NB4 (cell line): ENCODE results near the gene TSPAN32.

ENCODE experiments used
- DNase-seq: peaks from one replicate; pipeline ENCODE4 v3.0.0; 2010; ENCODE audit warnings: low read depth
- H3K4me3 ChIP-seq: one replicate; pipeline ENCODE4 v1.5.1; 2011; ENCODE audit warnings: mild to moderate bottlenecking, low read depth, low read length, moderate library complexity
- CTCF ChIP-seq: IDR thresholded peaks from one replicate; pipeline ENCODE4 v1.5.1; 2012; ENCODE audit warnings: low read depth, low read length
- MAX ChIP-seq: IDR thresholded peaks from 2 replicates; pipeline ENCODE4 v1.6.1; 2011; ENCODE audit warnings: low read depth, low read length
- MYC ChIP-seq: IDR thresholded peaks from 2 replicates; pipeline ENCODE4 v1.6.1; 2011; ENCODE audit warnings: low read depth, low read length
- POLR2A ChIP-seq: IDR thresholded peaks from 2 replicates; pipeline ENCODE4 v1.6.1; 2011; ENCODE audit warnings: mild to moderate bottlenecking; ENCODE audit not compliant: insufficient read length; ENCODE audit errors: extremely low read depth

The TSPAN32 gene

DNA sequence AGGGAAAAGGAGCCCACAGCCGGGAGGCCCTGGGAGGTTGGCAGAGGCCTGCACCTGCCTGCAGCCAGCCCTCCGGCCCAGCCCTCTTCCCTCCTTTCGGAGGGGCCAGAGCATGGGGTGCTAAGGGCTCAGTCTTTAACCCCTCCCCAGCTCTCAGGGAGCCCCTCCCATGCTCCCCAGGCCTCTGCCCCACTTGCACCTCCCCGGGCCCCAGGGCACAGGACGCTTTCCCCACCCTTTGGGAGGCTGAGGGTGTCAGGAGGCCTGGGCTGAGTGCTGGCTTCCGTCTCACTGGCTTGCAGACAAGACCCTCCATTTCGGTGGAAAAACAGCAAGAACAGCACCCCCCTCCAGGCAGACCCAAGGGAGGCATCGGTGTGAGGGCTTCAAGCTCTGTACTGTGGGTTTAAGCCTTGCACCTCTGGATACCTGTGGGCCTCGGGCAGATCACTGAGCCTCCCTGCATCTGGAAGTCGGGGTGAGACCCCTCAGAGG lies 38.7 kb upstream of the TSPAN32 start:
- no peak for DNase-seq
- no peak for TF ChIP-seq POLR2A
- no peak for TF ChIP-seq CTCF
- TF ChIP-seq MYC, result no peak
- no peak for TF ChIP-seq MAX
- H3K4me3 ChIP-seq, result no peak overlapping the region

GRCh38 chr11:2263724-2264360 lies 38.0 kb upstream of the TSPAN32 start:
- DNase-seq, result no peak
- H3K4me3 ChIP-seq, result no peak overlapping the region
- TF ChIP-seq POLR2A, result no peak
- no peak for TF ChIP-seq CTCF

DNA sequence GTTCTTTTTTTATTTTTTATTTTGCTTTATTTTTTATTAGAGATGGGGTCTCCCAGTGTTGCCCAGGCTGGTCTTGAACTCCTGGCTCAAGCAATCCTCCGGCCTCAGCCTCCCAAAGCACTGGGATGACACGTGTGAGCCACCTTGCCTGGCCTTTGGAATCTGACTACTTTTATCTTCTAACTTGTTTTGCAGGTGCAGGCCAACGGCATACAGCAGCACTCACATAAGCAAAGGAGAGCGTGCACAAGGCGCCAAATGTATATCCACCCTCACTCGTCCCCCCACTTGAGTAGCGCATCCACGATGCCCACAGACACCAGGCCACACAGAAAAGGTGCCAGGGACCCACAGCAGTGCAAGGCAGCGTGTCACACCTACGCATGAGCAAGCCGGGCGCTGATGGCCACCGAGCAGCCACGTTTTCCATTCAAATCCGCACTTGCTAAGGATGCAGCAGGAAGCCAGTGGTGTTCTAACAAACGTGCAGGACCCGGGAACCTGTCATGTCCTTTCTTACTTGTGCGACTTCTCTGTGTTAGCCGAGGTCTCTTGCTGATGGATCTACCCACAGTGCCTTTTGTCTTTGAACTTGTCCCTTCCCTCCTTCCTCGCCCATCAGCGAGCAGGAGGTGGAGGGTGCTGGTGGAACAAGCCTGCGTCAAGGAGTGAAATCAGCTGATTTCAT lies 37.3 kb upstream of the TSPAN32 start:
- no peak overlapping the region for H3K4me3 ChIP-seq
- no peak for DNase-seq
- TF ChIP-seq MAX, result no peak
- no peak for TF ChIP-seq MYC
- TF ChIP-seq CTCF, result no peak
- TF ChIP-seq POLR2A, result no peak

DNA sequence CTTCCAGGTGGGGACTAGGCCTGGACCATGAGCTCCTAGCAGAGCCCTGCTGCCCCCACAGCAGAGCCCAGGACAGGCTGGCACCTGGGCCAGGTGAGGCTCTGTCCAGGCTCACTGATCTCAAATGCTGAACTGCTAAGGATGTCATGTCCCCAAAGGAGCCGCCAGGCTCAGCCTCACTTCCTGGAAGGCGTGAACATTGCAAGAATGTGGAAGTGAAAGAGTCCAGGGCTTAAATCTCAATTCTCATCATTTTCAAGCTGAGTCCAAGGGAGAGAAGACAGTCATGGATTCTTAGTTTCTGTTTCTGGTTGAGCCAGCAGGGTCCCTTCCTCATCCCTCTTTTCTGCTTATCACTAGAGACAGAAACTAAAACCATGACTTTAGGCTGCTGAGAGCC lies 36.4 kb upstream of the TSPAN32 start:
- DNase-seq, result peak; percentile 64
- no peak for TF ChIP-seq POLR2A
- no peak for TF ChIP-seq MYC
- no peak for TF ChIP-seq CTCF
- TF ChIP-seq MAX, result no peak
- H3K4me3 ChIP-seq, result no peak overlapping the region

GRCh38 chr11:2265854-2266585 lies 35.8 kb upstream of the TSPAN32 start:
- peak; percentile 26 for DNase-seq

More at GRCh38 chr11:2265854-2266585, 35.8 kb upstream of the TSPAN32 start:
- H3K4me3 ChIP-seq, result no peak overlapping the region
- TF ChIP-seq MYC, result no peak
- TF ChIP-seq MAX, result no peak
- TF ChIP-seq POLR2A, result no peak
- no peak for TF ChIP-seq CTCF
